H9 (cell line): ENCODE results near the gene APOA4. TPM values are rescaled to one million over a fixed set of nuclear protein-coding genes. Genes with fewer than 3 reads are reported as not detected.
A peak's percentile ranks its signal among the peaks of the same experiment; 100 is the strongest.

Experiments used
- DNase-seq: peaks from one replicate; pipeline ENCODE4 v3.0.0-alpha.2; 2017
- H2AFZ ChIP-seq: one replicate; pipeline ENCODE4 v1.6.1; 2013; ENCODE audit warnings: mild to moderate bottlenecking, low read length, control low read depth, moderate library complexity
- H2AK5ac ChIP-seq: 2 replicates; pipeline ENCODE4 v1.6.1; 2013; ENCODE audit warnings: low read length, control low read depth, mixed read lengths; ENCODE audit not compliant: insufficient read length
- H2BK120ac ChIP-seq: one replicate; pipeline ENCODE4 v1.6.1; 2013; ENCODE audit warnings: low read depth, mild to moderate bottlenecking, low read length, control low read depth, inconsistent platforms; ENCODE audit not compliant: poor library complexity, severe bottlenecking
- H2BK12ac ChIP-seq: 2 replicates; pipeline ENCODE4 v1.6.1; 2013; ENCODE audit warnings: low read length, control low read depth, mixed read lengths, low read depth; ENCODE audit not compliant: insufficient read length
- H2BK15ac ChIP-seq: 2 replicates; pipeline ENCODE4 v1.6.1; 2013; ENCODE audit warnings: low read depth, low read length, control low read depth
- H2BK20ac ChIP-seq: one replicate; pipeline ENCODE4 v1.6.1; 2013; ENCODE audit warnings: low read depth, mild to moderate bottlenecking, low read length, control low read depth, inconsistent platforms; ENCODE audit not compliant: poor library complexity, severe bottlenecking
- H2BK5ac ChIP-seq: 2 replicates; pipeline ENCODE4 v1.6.1; 2013; ENCODE audit warnings: low read length, control low read depth, mixed read lengths; ENCODE audit not compliant: insufficient read length
- H3K14ac ChIP-seq: 2 replicates; pipeline ENCODE4 v1.6.1; 2013; ENCODE audit warnings: low read length, control low read depth; ENCODE audit not compliant: insufficient read depth
- H3K18ac ChIP-seq: 2 replicates; pipeline ENCODE4 v1.6.1; 2013; ENCODE audit warnings: low read depth, mild to moderate bottlenecking, mixed read lengths, low read length, control low read depth; ENCODE audit not compliant: insufficient read length
- H3K23ac ChIP-seq: 2 replicates; pipeline ENCODE4 v1.6.1; 2013; ENCODE audit warnings: low read length, control low read depth, mixed read lengths, low read depth; ENCODE audit not compliant: insufficient read length
- H3K23me2 ChIP-seq: 2 replicates; pipeline ENCODE4 v1.6.1; 2013; ENCODE audit warnings: low read depth, mild to moderate bottlenecking, mixed read lengths, low read length, control low read depth; ENCODE audit not compliant: insufficient read length, poor library complexity, severe bottlenecking
- H3K27ac ChIP-seq: 2 replicates; pipeline ENCODE4 v1.5.1; 2013; ENCODE audit warnings: low read length, control low read depth, mixed read lengths, low read depth; ENCODE audit not compliant: insufficient read length
- H3K27me3 ChIP-seq: 2 replicates; pipeline ENCODE4 v1.6.1; 2013; ENCODE audit warnings: low read length, control low read depth, inconsistent platforms; ENCODE audit not compliant: insufficient read depth
- H3K4ac ChIP-seq: 2 replicates; pipeline ENCODE4 v1.6.1; 2013; ENCODE audit warnings: low read depth, mild to moderate bottlenecking, control low read depth, inconsistent platforms, low read length, moderate library complexity
- H3K4me1 ChIP-seq: 2 replicates; pipeline ENCODE4 v1.6.1; 2013; ENCODE audit warnings: low read length, control low read depth, inconsistent platforms; ENCODE audit not compliant: insufficient read depth
- H3K4me2 ChIP-seq: 2 replicates; pipeline ENCODE4 v1.6.1; 2013; ENCODE audit warnings: low read length, control low read depth, mixed read lengths; ENCODE audit not compliant: insufficient read length, insufficient read depth
- H3K56ac ChIP-seq: 2 replicates; pipeline ENCODE4 v1.6.1; 2013; ENCODE audit warnings: low read depth, mild to moderate bottlenecking, mixed read lengths, low read length, control low read depth; ENCODE audit not compliant: insufficient read length
- H3K79me1 ChIP-seq: 2 replicates; pipeline ENCODE4 v1.6.1; 2013; ENCODE audit warnings: low read depth, mild to moderate bottlenecking, moderate library complexity, low read length, control low read depth, inconsistent platforms; ENCODE audit not compliant: insufficient read depth, poor library complexity, severe bottlenecking
- H3K79me2 ChIP-seq: 2 replicates; pipeline ENCODE4 v1.6.1; 2013; ENCODE audit warnings: low read length, control low read depth, inconsistent platforms; ENCODE audit not compliant: insufficient read depth
- H3K9ac ChIP-seq: 2 replicates; pipeline ENCODE4 v1.6.1; 2013; ENCODE audit warnings: low read length, control low read depth, mixed read lengths; ENCODE audit not compliant: insufficient read length; ENCODE audit errors: extremely low read depth
- H3K9me3 ChIP-seq: one replicate; pipeline ENCODE4 v1.6.1; 2013; ENCODE audit warnings: low read depth, low read length, inconsistent platforms; ENCODE audit not compliant: control insufficient read depth
- H3T11ph ChIP-seq: one replicate; pipeline ENCODE4 v1.6.1; 2013; ENCODE audit warnings: mild to moderate bottlenecking, low read length, control low read depth, inconsistent platforms
- H4K20me1 ChIP-seq: one replicate; pipeline ENCODE4 v1.6.1; 2013; ENCODE audit not compliant: control insufficient read depth, insufficient read length, insufficient read depth
- H4K5ac ChIP-seq: 2 replicates; pipeline ENCODE4 v1.6.1; 2013; ENCODE audit warnings: low read depth, mild to moderate bottlenecking, mixed read lengths, low read length, control low read depth; ENCODE audit not compliant: insufficient read length
- H4K8ac ChIP-seq: replicated peaks from 2 replicates; pipeline ENCODE4 v1.6.1; 2013; ENCODE audit warnings: low read length, control low read depth, mixed read lengths, low read depth; ENCODE audit not compliant: insufficient read length
- H4K91ac ChIP-seq: 2 replicates; pipeline ENCODE4 v1.6.1; 2013; ENCODE audit warnings: low read depth, mild to moderate bottlenecking, moderate library complexity, mixed read lengths, low read length, control low read depth; ENCODE audit not compliant: insufficient read length
- H3K27ac Mint-ChIP-seq, 3 experiments: 2 replicates in 2 of 3; 3 replicates in 1 of 3; pipeline ENCODE4 v1.8.0; 2020 to 2021; ENCODE audit warnings: mixed read lengths in 3 of 3, mild to moderate bottlenecking in 1 of 3, moderate library complexity in 1 of 3
- H3K27me3 Mint-ChIP-seq: 2 replicates; pipeline ENCODE4 v1.8.0; 2021; ENCODE audit warnings: low read depth, mild to moderate bottlenecking, moderate library complexity, mixed read lengths
- H3K36me3 Mint-ChIP-seq, 3 experiments: 2 replicates in 2 of 3; 3 replicates in 1 of 3; pipeline ENCODE4 v1.8.0; 2020 to 2021; ENCODE audit warnings: low read depth in 3 of 3, mixed read lengths in 3 of 3; ENCODE audit not compliant: insufficient read depth in 1 of 3
- H3K4me1 Mint-ChIP-seq, 2 experiments: 2 replicates each; pipeline ENCODE4 v1.8.0; 2020; ENCODE audit warnings: mixed read lengths in 2 of 2
- H3K4me3 Mint-ChIP-seq, 2 experiments: 2 replicates in 1 of 2; 3 replicates in 1 of 2; pipeline ENCODE4 v1.8.0; 2020 to 2021; ENCODE audit warnings: mild to moderate bottlenecking in 2 of 2, mixed read lengths in 2 of 2, moderate library complexity in 1 of 2
- H3K9me3 Mint-ChIP-seq, 2 experiments: 2 replicates in 1 of 2; 3 replicates in 1 of 2; pipeline ENCODE4 v1.8.0; 2020; ENCODE audit warnings: mild to moderate bottlenecking in 2 of 2, mixed read lengths in 2 of 2, moderate library complexity in 1 of 2
- CTCF ChIP-seq: fragments of 200-600 bp; sonication (generic); conservative IDR thresholded peaks from 3 replicates; pipeline ENCODE4 v1.8.0; 2021; ENCODE audit warnings: antibody characterized with exemption, mild to moderate bottlenecking
- WGBS: extraction: QIAGEN DNeasy Blood & Tissue Kit; methylation state at CpG from one replicate; pipeline ENCODE4 v1.1.7; 2013; ENCODE audit warnings: missing lambda C conversion rate, low lambda C conversion rate, mixed read lengths; ENCODE audit not compliant: insufficient read length; ENCODE audit errors: extremely low coverage; 5-methylcytosine and 5-hydroxymethylcytosine counted together
- total RNA-seq: library from RNA; stranded (reverse); gene quantifications from 2 replicates; pipeline ENCODE4 v1.2.1, GENCODE V29; 2021

The APOA4 gene
- total RNA-seq, 1 experiment from 2014 or later, result not detected

GRCh38 chr11:116861539-116861938, 38.4 kb upstream of the APOA4 start:
- Mint-ChIP-seq H3K9me3 (no peaks in the 10 kb centered on the region), H3K4me1 (no peaks in the 10 kb centered on the region), H3K27ac (peak overlapping the region in 1 of 3 experiments; percentile 24; a peak in 1 of 7 replicates), H3K36me3 (peaks cover 19 to 70% (median 63%) of the 10 kb centered on the region in 3 experiments), H3K4me3 (no peak overlapping the region), H3K27me3 (no peaks in the 10 kb centered on the region)
- H2BK120ac ChIP-seq, result no peak overlapping the region
- H3K4me2 ChIP-seq, result no peak overlapping the region
- H3K23me2 ChIP-seq, result no peaks in the 10 kb centered on the region
- no peak overlapping the region for H3K27ac ChIP-seq
- no CpG with 5 or more reads among the region's 1 CpG for WGBS
- no peaks in the 10 kb centered on the region for H3K79me2 ChIP-seq
- H2AFZ ChIP-seq, result no peak overlapping the region
- H4K8ac ChIP-seq, result no peak overlapping the region
- no peak for DNase-seq
- H4K20me1 ChIP-seq, result no peaks in the 10 kb centered on the region
- no peaks in the 10 kb centered on the region for H3K27me3 ChIP-seq
- no peak overlapping the region for H4K5ac ChIP-seq
- H3K23ac ChIP-seq, result no peak overlapping the region
- no peak for TF ChIP-seq CTCF
- H3K14ac ChIP-seq, result no peak overlapping the region
- no peak overlapping the region for H2AK5ac ChIP-seq
- no peaks in the 10 kb centered on the region for H3K9me3 ChIP-seq
- no peak overlapping the region for H3T11ph ChIP-seq
- no peak overlapping the region for H4K91ac ChIP-seq
- no peak overlapping the region for H2BK12ac ChIP-seq
- no peaks in the 10 kb centered on the region for H3K79me1 ChIP-seq
- no peak overlapping the region for H3K9ac ChIP-seq
- no peak overlapping the region for H3K4ac ChIP-seq
- H2BK15ac ChIP-seq, result no peak overlapping the region
- no peak overlapping the region for H3K18ac ChIP-seq
- H2BK5ac ChIP-seq, result no peak overlapping the region
- no peak overlapping the region for H2BK20ac ChIP-seq
- no peaks in the 10 kb centered on the region for H3K4me1 ChIP-seq
- H3K56ac ChIP-seq, result no peak overlapping the region
